Prostate gland (tissue), 2 donors: ENCODE data around the gene CDKN2AIP.

ENCODE experiments used
- CTCF ChIP-seq, 4 experiments: fragments of 200-600 bp in 2 of 4; fragments of 450-650 bp in 2 of 4; sonication (generic) in 2 of 4; IDR thresholded peaks; 1 replicate in 3 of 4; 2 replicates in 1 of 4; pipeline ENCODE4 v1.5.1; 2016 to 2019; ENCODE audit warnings: antibody characterized with exemption in 4 of 4, mild to moderate bottlenecking in 2 of 4, moderate library complexity in 2 of 4
- POLR2A ChIP-seq: fragments of 450-650 bp; IDR thresholded peaks from one replicate; pipeline ENCODE4 v1.6.1; 2016; ENCODE audit warnings: antibody characterized with exemption, mild to moderate bottlenecking

- TF ChIP-seq CTCF (IDR thresholded peaks at IDR 0.05) = no peak
- no peak for TF ChIP-seq POLR2A
These were observed 44.8 kb upstream of the CDKN2AIP start for GRCh38 chr4:183399616-183400015.
